ENCODE data around the gene CAPS2.

- no peak for TF ChIP-seq CTCF (IDR thresholded peaks at IDR 0.05; ENCODE audit: low read depth, low read length)
- no peak for TF ChIP-seq POLR2A (IDR thresholded peaks at IDR 0.05; ENCODE audit: extremely low read depth, insufficient read length)
- TF ChIP-seq MAX (IDR thresholded peaks at IDR 0.05; ENCODE audit: low read depth, low read length) = no peak
- no peak for TF ChIP-seq MYC (IDR thresholded peaks at IDR 0.05; ENCODE audit: low read depth, low read length)
Observed at GRCh38 chr12:75257510-75257909, 72.6 kb downstream of the CAPS2 start.
